ENCODE measurements around the gene FSTL4. TPM values are rescaled to one million over a fixed set of nuclear protein-coding genes. Genes with fewer than 3 reads are reported as not detected.

FSTL4 gene
- total RNA-seq, 1 donor from 2014 or later: 0.21 TPM

DNA sequence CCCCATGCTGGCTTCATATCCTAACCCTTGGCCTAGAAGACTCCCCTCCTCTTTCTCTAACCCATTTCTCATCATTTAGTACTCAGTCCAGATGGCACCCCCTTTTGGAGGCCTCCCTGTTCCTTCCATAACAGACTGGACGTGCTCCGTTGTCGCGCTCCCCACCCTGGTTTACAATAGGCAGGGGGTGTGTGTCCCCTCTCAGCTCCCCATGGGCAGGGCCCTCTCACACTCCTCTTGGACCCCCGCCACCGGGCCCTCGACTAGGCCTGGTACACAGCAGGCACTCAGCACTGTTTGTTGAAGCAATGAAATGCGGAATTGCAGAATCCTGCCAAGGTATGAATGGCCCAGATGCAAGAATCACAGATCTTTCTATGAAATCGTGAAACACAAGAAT lies 227.4 kb downstream of the FSTL4 start:
- H3K27me3 Mint-ChIP-seq (ENCODE audit: unreplicated experiment): peaks cover 1% of the 10 kb centered on the region

DNA sequence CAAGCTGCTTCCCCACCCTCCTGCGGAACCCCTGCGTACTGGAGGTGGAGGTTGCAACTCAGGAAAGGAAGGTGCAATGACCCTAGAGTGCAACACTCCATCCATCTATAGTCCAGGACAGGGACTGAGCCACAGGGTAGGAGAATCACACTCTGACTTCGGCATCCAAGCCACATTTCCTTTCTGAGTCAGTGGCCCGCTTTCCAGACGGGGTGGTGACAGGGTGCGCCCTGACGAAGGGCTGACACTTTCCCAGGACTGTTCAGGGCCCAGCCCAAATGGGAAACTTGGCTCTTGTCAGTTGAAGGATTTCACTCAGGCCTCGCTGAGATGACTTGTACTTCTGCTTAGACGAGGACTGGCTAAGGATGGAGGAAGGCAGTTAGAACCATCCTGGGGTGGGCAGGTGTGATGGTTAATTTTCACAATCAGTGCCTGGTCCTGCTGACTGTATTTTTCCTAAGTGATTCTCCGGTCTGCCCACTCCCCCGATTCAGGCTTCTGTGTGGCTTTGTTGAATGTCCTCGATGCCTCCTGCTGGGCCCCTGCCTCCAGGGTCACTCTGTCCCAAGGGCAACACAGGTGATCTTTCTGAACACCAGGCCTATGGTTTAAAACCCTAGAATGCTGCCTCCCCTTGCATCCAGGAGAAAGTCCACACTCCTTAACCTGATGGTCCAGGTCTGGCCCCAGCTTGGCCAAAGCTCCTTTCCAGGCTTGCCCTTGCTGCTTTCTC lies 228.1 kb downstream of the FSTL4 start:
- H3K27ac Mint-ChIP-seq (ENCODE audit: unreplicated experiment): no peak overlapping the region
- H3K27me3 Mint-ChIP-seq (ENCODE audit: unreplicated experiment): peaks cover 1% of the 10 kb centered on the region
- no peaks in the 10 kb centered on the region for H3K9me3 Mint-ChIP-seq (ENCODE audit: unreplicated experiment)
- peaks cover 3% of the 10 kb centered on the region for H3K4me1 Mint-ChIP-seq (ENCODE audit: unreplicated experiment)
- TF ChIP-seq, protein P1, sequence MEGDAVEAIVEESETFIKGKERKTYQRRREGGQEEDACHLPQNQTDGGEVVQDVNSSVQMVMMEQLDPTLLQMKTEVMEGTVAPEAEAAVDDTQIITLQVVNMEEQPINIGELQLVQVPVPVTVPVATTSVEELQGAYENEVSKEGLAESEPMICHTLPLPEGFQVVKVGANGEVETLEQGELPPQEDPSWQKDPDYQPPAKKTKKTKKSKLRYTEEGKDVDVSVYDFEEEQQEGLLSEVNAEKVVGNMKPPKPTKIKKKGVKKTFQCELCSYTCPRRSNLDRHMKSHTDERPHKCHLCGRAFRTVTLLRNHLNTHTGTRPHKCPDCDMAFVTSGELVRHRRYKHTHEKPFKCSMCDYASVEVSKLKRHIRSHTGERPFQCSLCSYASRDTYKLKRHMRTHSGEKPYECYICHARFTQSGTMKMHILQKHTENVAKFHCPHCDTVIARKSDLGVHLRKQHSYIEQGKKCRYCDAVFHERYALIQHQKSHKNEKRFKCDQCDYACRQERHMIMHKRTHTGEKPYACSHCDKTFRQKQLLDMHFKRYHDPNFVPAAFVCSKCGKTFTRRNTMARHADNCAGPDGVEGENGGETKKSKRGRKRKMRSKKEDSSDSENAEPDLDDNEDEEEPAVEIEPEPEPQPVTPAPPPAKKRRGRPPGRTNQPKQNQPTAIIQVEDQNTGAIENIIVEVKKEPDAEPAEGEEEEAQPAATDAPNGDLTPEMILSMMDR (IDR thresholded peaks at IDR 0.05; ENCODE audit: unreplicated experiment): no peak
- H3K36me3 Mint-ChIP-seq (ENCODE audit: low read depth, unreplicated experiment): no peaks in the 10 kb centered on the region
- H3K4me3 Mint-ChIP-seq (ENCODE audit: unreplicated experiment): no peak overlapping the region
- DNase-seq (ENCODE audit: low spot score): no peak

More for the DNA sequence above, 227.4 kb downstream of the FSTL4 start:
- Mint-ChIP-seq H3K4me3 (ENCODE audit: unreplicated experiment) (no peak overlapping the region), H3K4me1 (ENCODE audit: unreplicated experiment) (peaks cover 3% of the 10 kb centered on the region), H3K27ac (ENCODE audit: unreplicated experiment) (no peak overlapping the region), H3K36me3 (ENCODE audit: low read depth, unreplicated experiment) (no peaks in the 10 kb centered on the region), H3K9me3 (ENCODE audit: unreplicated experiment) (no peaks in the 10 kb centered on the region)
- DNase-seq (ENCODE audit: low spot score): no peak
- TF ChIP-seq, protein P1 (IDR thresholded peaks at IDR 0.05; ENCODE audit: unreplicated experiment): no peak

DNA sequence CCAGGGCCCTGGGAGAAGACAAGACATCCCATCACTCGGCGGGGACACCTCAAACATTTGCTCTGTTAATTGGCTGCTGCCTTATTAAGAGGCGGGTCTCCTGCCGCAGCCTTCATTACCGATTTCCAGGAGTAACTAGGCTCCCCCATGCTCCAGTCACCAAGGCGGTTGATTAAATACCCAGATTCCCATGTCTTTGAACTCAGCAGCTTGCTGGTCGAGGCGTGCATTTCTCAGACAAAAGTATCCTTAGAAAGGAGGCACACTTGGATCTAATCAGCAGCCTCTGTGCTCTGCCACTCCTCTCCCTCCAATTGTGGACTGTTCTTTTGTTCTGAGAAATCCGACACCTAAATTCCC lies 228.8 kb downstream of the FSTL4 start:
- TF ChIP-seq, protein P1 (IDR thresholded peaks at IDR 0.05; ENCODE audit: unreplicated experiment): no peak
- peaks cover 1% of the 10 kb centered on the region for H3K27me3 Mint-ChIP-seq (ENCODE audit: unreplicated experiment)
- no peaks in the 10 kb centered on the region for H3K36me3 Mint-ChIP-seq (ENCODE audit: low read depth, unreplicated experiment)
- no peak for DNase-seq (ENCODE audit: low spot score)
- H3K4me3 Mint-ChIP-seq (ENCODE audit: unreplicated experiment): no peak overlapping the region
- H3K4me1 Mint-ChIP-seq (ENCODE audit: unreplicated experiment): peaks cover 3% of the 10 kb centered on the region
- no peaks in the 10 kb centered on the region for H3K9me3 Mint-ChIP-seq (ENCODE audit: unreplicated experiment)
- H3K27ac Mint-ChIP-seq (ENCODE audit: unreplicated experiment): peak overlapping the region; percentile 26

DNA sequence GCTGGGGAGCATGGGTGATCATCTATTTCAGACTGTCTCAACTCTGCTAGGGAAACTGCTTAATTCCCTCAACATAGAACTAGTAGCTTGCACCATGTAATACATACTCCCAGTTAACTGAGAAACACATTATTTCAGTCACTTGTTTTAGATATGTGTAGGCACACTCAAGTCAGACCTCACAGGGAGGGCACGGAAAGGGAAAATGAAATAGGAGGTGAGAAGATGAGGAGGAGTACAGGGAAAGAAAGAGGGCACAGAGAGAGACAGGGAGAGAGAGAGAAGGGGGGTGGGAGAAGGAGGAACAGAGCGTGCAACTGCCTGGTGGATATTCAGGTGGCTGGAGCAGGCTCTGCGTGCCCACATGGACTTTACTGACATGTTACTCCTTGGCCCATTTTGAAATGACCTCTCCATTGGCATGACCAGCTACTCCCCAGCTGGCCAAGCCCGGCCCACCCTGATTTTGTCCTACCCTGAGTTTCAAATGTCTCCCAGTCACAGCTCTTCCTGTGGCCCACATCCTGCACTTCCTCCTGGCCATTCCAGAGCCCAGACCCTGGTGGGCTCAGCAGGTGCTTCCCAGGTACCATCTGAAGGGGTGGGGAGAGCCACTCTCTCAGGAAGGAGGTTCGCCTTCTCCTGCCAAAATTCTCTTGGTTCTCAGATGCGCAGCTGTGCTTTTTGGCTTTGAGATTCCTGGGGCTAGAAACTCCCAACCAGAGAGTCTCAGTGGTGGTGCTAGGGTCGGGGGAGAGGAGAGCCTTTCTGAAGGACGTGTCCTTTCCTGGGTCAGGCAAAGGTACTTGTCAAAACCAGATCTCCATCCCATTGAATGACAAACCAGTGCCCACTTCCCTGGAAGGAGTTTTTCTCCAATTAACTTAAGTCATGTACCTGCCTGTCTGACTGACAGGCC lies 229.4 kb downstream of the FSTL4 start:
- no peaks in the 10 kb centered on the region for H3K36me3 Mint-ChIP-seq (ENCODE audit: low read depth, unreplicated experiment)
- no peak overlapping the region for H3K27ac Mint-ChIP-seq (ENCODE audit: unreplicated experiment)
- H3K9me3 Mint-ChIP-seq (ENCODE audit: unreplicated experiment): no peaks in the 10 kb centered on the region
- TF ChIP-seq, protein P1 (IDR thresholded peaks at IDR 0.05; ENCODE audit: unreplicated experiment): no peak
- DNase-seq (ENCODE audit: low spot score): no peak
- H3K27me3 Mint-ChIP-seq (ENCODE audit: unreplicated experiment): peaks cover 1% of the 10 kb centered on the region
- peaks cover 3% of the 10 kb centered on the region for H3K4me1 Mint-ChIP-seq (ENCODE audit: unreplicated experiment)
- no peak overlapping the region for H3K4me3 Mint-ChIP-seq (ENCODE audit: unreplicated experiment)
